Measurements from ENCODE around the gene TRIM41. TPM values are rescaled to one million over a fixed set of nuclear protein-coding genes. Genes with fewer than 3 reads are reported as not detected.
A peak's percentile ranks its signal among the peaks of the same experiment; 100 is the strongest.

TRIM41 gene
- total and polyA plus RNA-seq, 9 of the 15 experiments (the other 6 are each of a cell fraction or from before 2014, with no cell fraction given) = 1.8 to 47.6 (median 20.9) TPM

GRCh38 chr5:181189363-181189961 lies 33.6 kb upstream of the TRIM41 start:
- Histone ChIP-seq H3K9me1 (ENCODE audit: control insufficient read depth, insufficient read depth, low read length) (no peaks in the 10 kb centered on the region), H3K9me3 (replicated peaks; ENCODE audit: control insufficient read depth, insufficient read depth, low read depth, low read length) (no peaks in the 10 kb centered on the region), H3K27ac (ENCODE audit: extremely low read depth, low read depth, low read length) (peak overlapping the region; percentile 56), H3K27me3 (ENCODE audit: control insufficient read depth in 2 of 2, insufficient read depth in 2 of 2, low read length in 2 of 2) (no peaks in the 10 kb centered on the region), H3K4me1 (replicated peaks in 1 of 2; ENCODE audit: control insufficient read depth in 2 of 2, insufficient read depth in 2 of 2, low read length in 2 of 2) (peaks cover 34 to 66% of the 10 kb centered on the region in 2 experiments), H2AFZ (ENCODE audit: low read depth, low read length) (peak overlapping the region; percentile 87), H3K36me3 (ENCODE audit: control insufficient read depth, insufficient read depth, low read length) (no peaks in the 10 kb centered on the region; the same call in 2 of the 3 replicates), H3K4me2 (ENCODE audit: insufficient read depth, low read length) (peak overlapping the region; percentile 99), H3K4me3 (peak overlapping the region; percentile 67), H3K9ac (ENCODE audit: insufficient read depth in 1 of 2, low read depth in 2 of 2, low read length in 2 of 2) (peak overlapping the region; percentile 93 to 96), H4K20me1 (replicated peaks; ENCODE audit: control insufficient read depth, insufficient read depth, low read length) (0 out of 2 replicates have a peak, but pooled peaks cover 3% of the 10 kb centered on the region), H3K79me2 (ENCODE audit: control insufficient read depth, insufficient read depth, low read length) (peaks cover 13% of the 10 kb centered on the region)
- 2% methylated on average over 41 of the region's 41 CpGs for WGBS (ENCODE audit: insufficient coverage, low coverage, missing lambda C conversion rate)
- FAIRE-seq = no peak
- ChIA-PET POLR2A (interaction anchor here (0.5 to 6.7 kb wide), 7 partner anchors 14 to 65 kb away, joined by 3 to 69 read pairs (median 8); partner anchors contain the start of genes TRIM41 and TRIM7), CTCF (ENCODE audit: low intra/inter-chr PET ratio) (interaction anchor here (1.3 kb wide), 1 partner anchor 29 kb away, joined by 4 read pairs; no protein-coding TSS in a partner anchor)
- 0 out of 3 replicates have a peak, but pooled peaks have one; percentile 1 for ATAC-seq
- BruUV-seq (replicated peaks) = no TSS peak
- DNase-seq (ENCODE audit: extremely low read depth in 1 of 4, low spot score in 3 of 4) = peak in 1 of 4 experiments; percentile 49
- in situ Hi-C loops (cut with MboI) (no loop called here), intact Hi-C loops (cut with micrococcal nuclease) (loop anchor here (2.0 to 5.0 kb wide), 2 partner anchors 17 to 73 kb away; partner anchors contain the start of gene TRIM52)
- TF ChIP-seq HNRNPLL (IDR thresholded peaks at IDR 0.05; ENCODE audit: low read depth, low read length, poor library complexity, severe bottlenecking) (no peak), SIN3A (IDR thresholded peaks at IDR 0.05; ENCODE audit: borderline replicate concordance in 2 of 2, control insufficient read depth in 1 of 2, low read depth in 2 of 2, low read length in 2 of 2) (0 out of 4 replicates have a peak, but pooled peaks of 1 of the 2 experiments have one; percentile 48), GTF3C2 (IDR thresholded peaks at IDR 0.05; ENCODE audit: borderline replicate concordance, extremely low read depth, insufficient read length) (no peak), TEAD1 (CRISPR knock-in tag; IDR thresholded peaks at IDR 0.05) (no peak), KDM5B (IDR thresholded peaks at IDR 0.05; ENCODE audit: insufficient replicate concordance, low read depth, low read length) (no peak), MED1 (CRISPR knock-in tag; IDR thresholded peaks at IDR 0.05; ENCODE audit: borderline replicate concordance) (no peak), HMGXB4 (CRISPR knock-in tag; IDR thresholded peaks at IDR 0.05) (no peak), NRF1 (conservative IDR thresholded peaks at IDR 0.05 in 1 of 2, IDR thresholded peaks at IDR 0.05 in 1 of 2) (peak; percentile 21 to 50; a peak in 2 of 4 replicates), RBBP5 (IDR thresholded peaks at IDR 0.05; ENCODE audit: borderline replicate concordance, insufficient read depth, low read length, poor library complexity, severe bottlenecking) (peak; percentile 56), NR3C1 (CRISPR knock-in tag; IDR thresholded peaks at IDR 0.05) (no peak), SMARCA4 (IDR thresholded peaks at IDR 0.05) (no peak), NONO (IDR thresholded peaks at IDR 0.05; ENCODE audit: low read depth in 2 of 2, low read length in 1 of 2) (no peak), ZNF589 (CRISPR knock-in tag; IDR thresholded peaks at IDR 0.05; ENCODE audit: low read depth) (no peak), KLF13 (tag; IDR thresholded peaks at IDR 0.05; ENCODE audit: borderline replicate concordance, low read depth) (no peak)

Measured in K562 (cell line).